GM12865 (cell line): ENCODE measurements around the gene GCK.
"Not testable (repeated sequence)": the region's sequence is repeated elsewhere in the genome, so short reads cannot be mapped to it uniquely, and the experiment has no call there.

Experiments used
- DNase-seq: peaks from one replicate; pipeline ENCODE4 v3.0.0; 2010; ENCODE audit warnings: low read depth
- H3K4me3 ChIP-seq: 2 replicates; pipeline ENCODE4 v1.5.1; 2011; ENCODE audit warnings: mild to moderate bottlenecking, low read depth, low read length, control low read depth
- CTCF ChIP-seq: IDR thresholded peaks from 2 replicates; pipeline ENCODE4 v1.5.1; 2011; ENCODE audit warnings: low read length, control low read depth, low read depth, inconsistent platforms; ENCODE audit not compliant: insufficient read depth; ENCODE audit errors: missing control alignments

Gene GCK

GRCh38 chr7:44183386-44183785, 5.9 kb downstream of the GCK start:
- H3K4me3 ChIP-seq = no peak overlapping the region
- DNase-seq = no peak
- no peak for TF ChIP-seq CTCF

GRCh38 chr7:44182827-44183226, 6.4 kb downstream of the GCK start:
- no peak overlapping the region for H3K4me3 ChIP-seq
- TF ChIP-seq CTCF = no peak
- DNase-seq = no peak

GRCh38 chr7:44180631-44181030, 8.6 kb downstream of the GCK start:
- no peak overlapping the region for H3K4me3 ChIP-seq
- DNase-seq = no peak
- TF ChIP-seq CTCF = no peak

GRCh38 chr7:44177570-44178131, 11.6 kb downstream of the GCK start:
- no peak overlapping the region for H3K4me3 ChIP-seq
- DNase-seq = no peak
- TF ChIP-seq CTCF = no peak

- DNase-seq = no peak
- H3K4me3 ChIP-seq = no peak overlapping the region
- no peak for TF ChIP-seq CTCF
Observed at GRCh38 chr7:44176486-44176885, 12.8 kb downstream of the GCK start.

- no peak overlapping the region for H3K4me3 ChIP-seq
- no peak for TF ChIP-seq CTCF
- DNase-seq = no peak
Observed at GRCh38 chr7:44175730-44176129, 13.5 kb downstream of the GCK start.

GRCh38 chr7:44174694-44174948, 14.6 kb downstream of the GCK start:
- not testable (repeated sequence) for H3K4me3 ChIP-seq, DNase-seq
